K562 (cell line): ENCODE data around the gene PITHD1. TPM values are rescaled to one million over a fixed set of nuclear protein-coding genes. Genes with fewer than 3 reads are reported as not detected.

ENCODE experiments used
- ARID3A ChIP-seq: IDR thresholded peaks from 2 replicates; pipeline ENCODE4 v1.6.1; 2012; ENCODE audit warnings: low read depth, low read length, improper control_type of control experiment, borderline replicate concordance
- CLOCK ChIP-seq: fragments of 250-450 bp; sonication (Bioruptor Pico); IDR thresholded peaks from 2 replicates; pipeline ENCODE4 v1.4.0; 2020; ENCODE audit warnings: mild to moderate bottlenecking, moderate library complexity, borderline replicate concordance
- DMBX1 ChIP-seq: fragments of 250-450 bp; sonication (Bioruptor Pico); IDR thresholded peaks from 2 replicates; pipeline ENCODE4 v1.8.0; 2022; ENCODE audit warnings: inconsistent platforms, mild to moderate bottlenecking, moderate library complexity, borderline replicate concordance
- FOS ChIP-seq: IDR thresholded peaks from 3 replicates; pipeline ENCODE4 v1.6.1; 2011; ENCODE audit not compliant: insufficient read length; ENCODE audit errors: extremely low read depth
- FOSL1 ChIP-seq: fragments of 200-800 bp; sonication (Bioruptor generic); conservative IDR thresholded peaks from 2 replicates; pipeline ENCODE4 v1.6.1; 2016; ENCODE audit warnings: missing genetic modification characterization, missing compliant biosample characterization
- FUS ChIP-seq: fragments of 200-400 bp; formaldehyde crosslinking; optimal IDR thresholded peaks from 2 replicates; pipeline ENCODE3; 2017; ENCODE audit warnings: low read depth, low read length
- KDM1A ChIP-seq, 2 experiments: fragments of 450-650 bp; IDR thresholded peaks; 2 replicates each; pipeline ENCODE4 v1.6.1; 2016; ENCODE audit warnings: mild to moderate bottlenecking in 2 of 2
- KLF13 ChIP-seq: fragments of 450-650 bp; IDR thresholded peaks from 2 replicates; pipeline ENCODE4 v1.6.1; 2016; ENCODE audit warnings: missing genetic modification characterization, low read depth, mild to moderate bottlenecking, missing compliant biosample characterization, moderate library complexity, borderline replicate concordance
- MYNN ChIP-seq, 2 experiments: sonication (generic); formaldehyde crosslinking in 1 of 2; IDR thresholded peaks; 2 replicates each; pipeline versions ENCODE4 v1.5.0 to v1.6.1; 2016 to 2020; ENCODE audit warnings: antibody characterized with exemption in 1 of 2, missing genetic modification reagents in 1 of 2
- NONO ChIP-seq, 2 experiments: fragments of 200-400 bp in 1 of 2; fragments of 450-650 bp in 1 of 2; formaldehyde crosslinking in 1 of 2; IDR thresholded peaks; 2 replicates each; pipeline ENCODE4 v1.6.1; 2017; ENCODE audit warnings: low read depth in 2 of 2, mild to moderate bottlenecking in 2 of 2, moderate library complexity in 2 of 2, low read length in 1 of 2
- NR2C2 ChIP-seq, 2 experiments: fragments of 200-800 bp in 1 of 2; sonication (Bioruptor generic) in 1 of 2; sonication (generic) in 1 of 2; formaldehyde crosslinking in 1 of 2; IDR thresholded peaks; 2 replicates each; pipeline versions ENCODE4 v1.6.1 to v1.8.0; 2016 to 2022; ENCODE audit warnings: mild to moderate bottlenecking in 1 of 2, missing compliant biosample characterization in 1 of 2, missing genetic modification characterization in 1 of 2, missing genetic modification reagents in 1 of 2
- NR3C1 ChIP-seq: sonication (generic); formaldehyde crosslinking; IDR thresholded peaks from 2 replicates; pipeline ENCODE4 v1.8.1; 2022; ENCODE audit warnings: missing genetic modification reagents
- NR4A1 ChIP-seq, 2 experiments: fragments of 250-450 bp in 1 of 2; fragments of 450-650 bp in 1 of 2; sonication (Bioruptor Pico) in 1 of 2; IDR thresholded peaks; 2 replicates each; pipeline versions ENCODE4 v1.4.0 to v1.6.1; 2016 to 2020; ENCODE audit warnings: mild to moderate bottlenecking in 2 of 2, missing compliant biosample characterization in 1 of 2, missing genetic modification characterization in 1 of 2, moderate library complexity in 1 of 2
- PHB ChIP-seq: fragments of 250-450 bp; sonication (Bioruptor Pico); IDR thresholded peaks from 2 replicates; pipeline ENCODE4 v1.5.0; 2021
- PHTF2 ChIP-seq: fragments of 250-450 bp; sonication (Bioruptor Pico); IDR thresholded peaks from 2 replicates; pipeline ENCODE4 v1.5.0; 2021; ENCODE audit warnings: mild to moderate bottlenecking
- SNIP1 ChIP-seq: fragments of 450-650 bp; IDR thresholded peaks from 2 replicates; pipeline ENCODE4 v1.7.1; 2017; ENCODE audit warnings: low read depth, mild to moderate bottlenecking
- SRSF1 ChIP-seq: fragments of 200-400 bp; formaldehyde crosslinking; IDR thresholded peaks from 2 replicates; pipeline ENCODE4 v1.6.1; 2017; ENCODE audit warnings: mild to moderate bottlenecking, low read depth, low read length, moderate library complexity
- TCF15 ChIP-seq: fragments of 250-450 bp; sonication (Bioruptor Pico); IDR thresholded peaks from 2 replicates; pipeline ENCODE4 v1.8.0; 2022; ENCODE audit warnings: moderate library complexity, mild to moderate bottlenecking, inconsistent platforms
- ZKSCAN8 ChIP-seq: fragments of 200-800 bp; sonication (Bioruptor generic); IDR thresholded peaks from 2 replicates; pipeline ENCODE4 v1.6.1; 2016; ENCODE audit warnings: missing genetic modification characterization, missing compliant biosample characterization
- ZNF274 ChIP-seq: IDR thresholded peaks from 2 replicates; pipeline ENCODE4 v1.6.1; 2011; ENCODE audit warnings: low read depth, mild to moderate bottlenecking, low read length, moderate library complexity, borderline replicate concordance
- ZNF311 ChIP-seq: fragments of 250-450 bp; sonication (Bioruptor Pico); IDR thresholded peaks from 2 replicates; pipeline ENCODE4 v1.4.0; 2020; ENCODE audit warnings: mild to moderate bottlenecking, moderate library complexity
- ZNF347 ChIP-seq: fragments of 450-650 bp; formaldehyde crosslinking; IDR thresholded peaks from 2 replicates; pipeline ENCODE4 v1.4.0; 2020; ENCODE audit warnings: low read depth, mild to moderate bottlenecking, moderate library complexity
- polyA plus RNA-seq, 8 experiments: library from polyadenylated mRNA; depleted of rRNA in 4 of 8; stranded (reverse) in 5 of 8; unstranded in 3 of 8; fragments of >200 nt; fragmentation: Nextera tagmentation in 2 of 8; fragmentation: Illumina TruSeq in 1 of 8; extraction: Ambion mirVana in 2 of 8; extraction: Trizol in 1 of 8; gene quantifications; 2 replicates each; pipeline versions ENCODE4 v1.2.1 to v1.2.3, GENCODE V29; 2011 to 2014; ENCODE audit warnings: inconsistent platforms in 1 of 8, missing spikeins in 1 of 8
- total RNA-seq, 7 experiments: library from RNA; depleted of rRNA in 6 of 7; stranded (reverse); fragments of >200 nt in 6 of 7; fragmentation: Illumina TruSeq in 2 of 7; extraction: Trizol in 2 of 7; gene quantifications; 2 replicates each; pipeline versions ENCODE4 v1.2.1 to v1.2.3, GENCODE V29; 2011 to 2021; ENCODE audit warnings: low replicate concordance in 1 of 7

The PITHD1 gene
- total and polyA plus RNA-seq, 9 of the 15 experiments (the other 6 are each of a cell fraction or from before 2014, with no cell fraction given) = 46.5 to 175 (median 149) TPM

GRCh38 chr1:23777979-23778814 is at the start of gene PITHD1 (continued):
- TF ChIP-seq PHTF2 (CRISPR knock-in tag) = no peak
- TF ChIP-seq MYNN (IDR thresholded peaks at IDR 0.05) = peak; percentile 79
- TF ChIP-seq MYNN (CRISPR knock-in tag; IDR thresholded peaks at IDR 0.05) = no peak
- peak; percentile 77; the same call in 1 of the 2 replicates for TF ChIP-seq NR2C2 (CRISPR knock-in tag; IDR thresholded peaks at IDR 0.05)
- peak; percentile 97 for TF ChIP-seq NR2C2 (tag; IDR thresholded peaks at IDR 0.05)
- TF ChIP-seq ZKSCAN8 (CRISPR knock-in tag) = no peak; the same call in 1 of the 2 replicates
- no peak for TF ChIP-seq SRSF1
- peak; percentile 80 to 96; a peak in 3 of 4 replicates for TF ChIP-seq NONO (IDR thresholded peaks at IDR 0.05; ENCODE audit: low read depth in 2 of 2, low read length in 1 of 2)
- peak; percentile 74; the same call in 1 of the 2 replicates for TF ChIP-seq SNIP1
- peak; percentile 19; the same call in 1 of the 2 replicates for TF ChIP-seq ARID3A
- TF ChIP-seq FOSL1 (tag) = peak; percentile 65
- TF ChIP-seq FUS = peak; percentile 42
- TF ChIP-seq ZNF311 (CRISPR knock-in tag) = no peak
- TF ChIP-seq KDM1A (IDR thresholded peaks at IDR 0.05) = peak; percentile 72 to 79
- 0 out of 2 replicates have a peak, but pooled peaks have one; percentile 49 for TF ChIP-seq KLF13 (tag)
- no peak for TF ChIP-seq NR3C1 (CRISPR knock-in tag)
- no peak for TF ChIP-seq TCF15 (CRISPR knock-in tag)
- no peak for TF ChIP-seq PHB (CRISPR knock-in tag)
- no peak for TF ChIP-seq ZNF274
- no peak for TF ChIP-seq CLOCK
- TF ChIP-seq NR4A1 (CRISPR knock-in tag; IDR thresholded peaks at IDR 0.05) = no peak
- TF ChIP-seq NR4A1 (tag; IDR thresholded peaks at IDR 0.05) = peak; percentile 75; the same call in 1 of the 2 replicates
- TF ChIP-seq DMBX1 (CRISPR knock-in tag) = no peak
- TF ChIP-seq ZNF347 (CRISPR knock-in tag) = no peak
- TF ChIP-seq FOS = no peak
